ENCODE measurements around the gene BHLHA15. TPM values are rescaled to one million over a fixed set of nuclear protein-coding genes. Genes with fewer than 3 reads are reported as not detected.

BHLHA15 gene
- total and polyA plus RNA-seq, 4 donors, result 0.99 to 4.0 (median 2.8) TPM

- H3K36me3 ChIP-seq (ENCODE audit: control insufficient read depth, insufficient read depth, low read length), result peaks cover 87% of the 10 kb centered on the region
- H3K27me3 ChIP-seq (ENCODE audit: control insufficient read depth, insufficient read depth, low read length), result no peaks in the 10 kb centered on the region
- 88% methylated on average over 19 of the region's 21 CpGs for WGBS (ENCODE audit: insufficient coverage)
- no peaks in the 10 kb centered on the region for H3K4me1 ChIP-seq (ENCODE audit: control insufficient read depth, insufficient read depth, low read length)
- no peaks in the 10 kb centered on the region for H3K9me3 ChIP-seq (ENCODE audit: control insufficient read depth, insufficient read depth, low read length)
- H3K4me3 ChIP-seq (ENCODE audit: low read depth, low read length), result no peak overlapping the region
- H3K27ac ChIP-seq (ENCODE audit: low read depth, low read length), result no peak overlapping the region
- no peak for DNase-seq (ENCODE audit: low read depth in 4 of 6, low spot score in 6 of 6)
Measured at GRCh38 chr7:98223898-98224700, 12.9 kb downstream of the BHLHA15 start.

DNA sequence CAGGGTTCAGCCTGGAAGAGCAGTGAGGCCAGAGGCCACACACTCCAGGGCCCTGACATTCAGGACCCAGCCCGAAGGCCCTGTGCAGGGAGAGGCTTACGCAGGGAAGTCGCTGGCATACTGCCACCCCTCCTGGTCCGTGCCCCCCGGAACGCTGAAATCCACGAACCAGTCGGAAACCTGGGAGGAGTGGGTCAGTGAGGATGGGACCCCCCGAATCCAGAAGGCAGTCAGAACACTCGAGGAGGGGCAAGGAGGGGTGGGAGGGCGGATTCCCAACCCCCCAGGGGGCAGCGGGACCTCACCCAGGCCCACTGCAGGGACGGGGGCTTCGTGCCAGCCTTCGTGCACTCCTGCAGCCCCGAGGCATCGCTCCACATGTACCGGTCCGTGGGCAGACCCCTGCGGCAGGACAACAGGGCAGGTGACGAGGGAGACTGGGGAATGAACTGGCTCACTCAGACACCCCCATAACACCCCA, 13.5 kb downstream of the BHLHA15 start:
- Histone ChIP-seq H3K27ac (ENCODE audit: low read depth, low read length) (no peak overlapping the region), H3K27me3 (ENCODE audit: control insufficient read depth, insufficient read depth, low read length) (no peaks in the 10 kb centered on the region), H3K4me3 (ENCODE audit: low read depth, low read length) (no peak overlapping the region), H3K9me3 (ENCODE audit: control insufficient read depth, insufficient read depth, low read length) (no peaks in the 10 kb centered on the region), H3K36me3 (ENCODE audit: control insufficient read depth, insufficient read depth, low read length) (peaks cover 93% of the 10 kb centered on the region), H3K4me1 (ENCODE audit: control insufficient read depth, insufficient read depth, low read length) (no peaks in the 10 kb centered on the region)
- DNase-seq (ENCODE audit: low read depth in 4 of 6, low spot score in 6 of 6), result no peak
- WGBS (ENCODE audit: insufficient coverage), result 94% methylated on average over 17 of the region's 21 CpGs

- Histone ChIP-seq H3K4me1 (ENCODE audit: control insufficient read depth, insufficient read depth, low read length) (no peaks in the 10 kb centered on the region), H3K27ac (ENCODE audit: low read depth, low read length) (no peak overlapping the region), H3K27me3 (ENCODE audit: control insufficient read depth, insufficient read depth, low read length) (no peaks in the 10 kb centered on the region), H3K9me3 (ENCODE audit: control insufficient read depth, insufficient read depth, low read length) (no peaks in the 10 kb centered on the region), H3K4me3 (ENCODE audit: low read depth, low read length) (no peak overlapping the region), H3K36me3 (ENCODE audit: control insufficient read depth, insufficient read depth, low read length) (peaks cover 98% of the 10 kb centered on the region)
- WGBS (ENCODE audit: insufficient coverage), result 92% methylated on average over 13 of the region's 16 CpGs
- DNase-seq (ENCODE audit: low read depth in 4 of 6, low spot score in 6 of 6), result no peak
Measured at GRCh38 chr7:98225913-98226614, 14.8 kb downstream of the BHLHA15 start.

DNA sequence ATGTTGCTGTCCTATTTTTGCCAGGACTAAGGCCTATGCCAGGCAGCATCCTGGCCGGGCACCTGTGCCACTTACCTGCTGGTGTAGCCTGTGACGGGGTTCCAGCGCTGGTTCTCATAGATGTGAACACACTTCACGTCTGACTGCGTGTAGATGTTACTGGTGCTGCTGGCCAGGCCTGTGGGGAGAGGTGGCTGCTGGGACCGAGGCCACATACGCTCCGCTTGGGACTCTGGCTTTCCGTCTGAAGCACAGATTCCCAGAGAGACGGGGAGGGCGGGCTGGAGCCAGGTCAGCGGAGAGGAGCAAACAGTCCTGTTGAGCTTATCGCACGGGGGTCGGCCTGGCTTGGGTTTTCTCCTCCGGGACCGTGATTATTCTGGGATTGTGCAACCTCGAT, 16.7 kb downstream of the BHLHA15 start:
- Histone ChIP-seq H3K27me3 (ENCODE audit: control insufficient read depth, insufficient read depth, low read length) (no peaks in the 10 kb centered on the region), H3K4me3 (ENCODE audit: low read depth, low read length) (no peak overlapping the region), H3K27ac (ENCODE audit: low read depth, low read length) (no peak overlapping the region), H3K36me3 (ENCODE audit: control insufficient read depth, insufficient read depth, low read length) (peaks cover 98% of the 10 kb centered on the region), H3K9me3 (ENCODE audit: control insufficient read depth, insufficient read depth, low read length) (no peaks in the 10 kb centered on the region), H3K4me1 (ENCODE audit: control insufficient read depth, insufficient read depth, low read length) (no peaks in the 10 kb centered on the region)
- WGBS (ENCODE audit: insufficient coverage), result 89% methylated on average over 18 of the region's 18 CpGs
- DNase-seq (ENCODE audit: low read depth in 4 of 6, low spot score in 6 of 6), result no peak

DNA sequence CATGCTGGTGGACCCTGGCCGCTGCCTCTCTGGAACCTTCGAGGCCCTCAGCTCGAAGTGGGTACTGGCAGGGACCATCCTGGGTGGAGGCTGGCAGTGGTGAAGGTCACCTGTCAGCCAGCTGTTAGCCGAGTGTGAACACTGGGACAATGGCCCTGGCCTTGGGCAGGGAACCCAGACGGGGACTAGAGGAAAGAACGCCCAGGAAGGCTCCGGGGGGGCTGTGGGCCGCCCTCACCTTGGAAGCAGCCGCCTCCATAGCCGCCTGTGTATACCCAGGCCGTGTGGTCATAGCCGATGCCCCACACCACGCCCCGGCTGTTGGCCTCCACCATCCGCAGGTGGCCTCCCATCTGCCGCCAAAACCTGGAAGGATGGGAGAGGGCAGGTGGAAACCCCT, 17.6 kb downstream of the BHLHA15 start:
- DNase-seq (ENCODE audit: low read depth in 4 of 6, low spot score in 6 of 6), result no peak
- no peak overlapping the region for H3K27ac ChIP-seq (ENCODE audit: low read depth, low read length)
- 93% methylated on average over 16 of the region's 16 CpGs for WGBS (ENCODE audit: insufficient coverage)
- H3K4me3 ChIP-seq (ENCODE audit: low read depth, low read length), result no peak overlapping the region
- no peaks in the 10 kb centered on the region for H3K4me1 ChIP-seq (ENCODE audit: control insufficient read depth, insufficient read depth, low read length)
- peaks cover 99% of the 10 kb centered on the region for H3K36me3 ChIP-seq (ENCODE audit: control insufficient read depth, insufficient read depth, low read length)
- H3K9me3 ChIP-seq (ENCODE audit: control insufficient read depth, insufficient read depth, low read length), result no peaks in the 10 kb centered on the region
- H3K27me3 ChIP-seq (ENCODE audit: control insufficient read depth, insufficient read depth, low read length), result no peaks in the 10 kb centered on the region

DNA sequence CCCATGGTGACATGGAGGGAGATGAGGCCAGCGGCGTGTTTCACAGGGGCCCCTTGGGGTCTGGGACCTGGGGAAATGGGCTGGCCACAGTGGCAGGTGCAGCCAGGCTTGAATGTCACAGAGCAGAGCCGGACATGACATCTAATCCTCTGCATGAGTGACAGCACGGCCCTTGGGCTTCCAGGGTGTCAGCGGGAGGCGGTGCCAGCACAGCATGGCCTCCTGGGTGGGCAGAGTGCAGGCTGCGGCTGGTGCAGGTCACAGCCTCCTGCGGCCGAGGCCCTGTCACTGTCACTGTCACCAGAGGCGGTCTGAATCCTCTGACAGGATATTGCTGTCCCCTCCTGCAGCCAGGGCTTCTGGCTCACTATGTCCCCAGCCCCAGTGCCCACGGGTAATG, 18.2 kb downstream of the BHLHA15 start:
- peaks cover 98% of the 10 kb centered on the region for H3K36me3 ChIP-seq (ENCODE audit: control insufficient read depth, insufficient read depth, low read length)

DNA sequence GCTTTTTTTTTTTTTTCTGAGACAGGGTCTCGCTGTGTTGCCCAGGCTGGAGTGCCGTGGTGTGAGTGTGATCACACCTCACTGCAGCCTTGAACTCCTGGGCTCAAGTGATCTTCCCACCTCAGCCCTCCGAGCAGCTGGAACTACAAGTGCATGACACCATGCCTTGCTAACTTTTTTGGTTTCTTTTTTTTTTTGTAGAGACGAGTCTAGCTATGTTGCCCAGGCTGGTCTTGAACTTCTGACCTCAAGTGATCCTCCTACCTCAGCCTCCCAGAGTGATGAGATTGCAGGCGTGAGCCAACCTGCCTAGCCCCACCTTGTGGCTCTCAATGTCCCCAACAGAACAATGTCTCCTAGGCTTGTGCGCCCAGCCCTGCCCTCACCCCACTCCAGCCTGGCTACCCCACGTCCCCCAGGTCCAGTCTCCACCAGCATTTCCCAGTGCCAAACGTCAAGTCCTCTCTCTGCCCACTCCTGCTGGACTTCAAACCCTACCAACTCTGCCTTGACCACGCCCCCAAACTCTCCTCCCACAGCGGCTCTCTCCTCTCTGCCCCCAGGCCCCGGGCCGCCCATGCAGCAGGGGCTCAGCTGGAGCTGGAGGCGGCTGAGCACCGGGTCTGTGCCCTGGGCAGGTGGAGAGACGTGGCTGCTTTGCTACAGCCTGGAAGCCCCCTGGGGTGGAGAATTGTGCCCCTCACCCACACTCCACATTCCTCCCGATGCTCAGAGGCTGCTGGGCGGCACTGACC, 18.9 kb downstream of the BHLHA15 start:
- H3K9me3 ChIP-seq (ENCODE audit: control insufficient read depth, insufficient read depth, low read length), result no peaks in the 10 kb centered on the region
- no peaks in the 10 kb centered on the region for H3K4me1 ChIP-seq (ENCODE audit: control insufficient read depth, insufficient read depth, low read length)
- no peak overlapping the region for H3K27ac ChIP-seq (ENCODE audit: low read depth, low read length)
- no peak for DNase-seq (ENCODE audit: low read depth in 4 of 6, low spot score in 6 of 6)
- H3K4me3 ChIP-seq (ENCODE audit: low read depth, low read length), result no peak overlapping the region
- WGBS (ENCODE audit: insufficient coverage), result 74% methylated on average over 13 of the region's 17 CpGs
- peaks cover 98% of the 10 kb centered on the region for H3K36me3 ChIP-seq (ENCODE audit: control insufficient read depth, insufficient read depth, low read length)
- H3K27me3 ChIP-seq (ENCODE audit: control insufficient read depth, insufficient read depth, low read length), result no peaks in the 10 kb centered on the region

More for the DNA sequence above, 18.2 kb downstream of the BHLHA15 start:
- Histone ChIP-seq H3K4me1 (ENCODE audit: control insufficient read depth, insufficient read depth, low read length) (no peaks in the 10 kb centered on the region), H3K27ac (ENCODE audit: low read depth, low read length) (no peak overlapping the region), H3K4me3 (ENCODE audit: low read depth, low read length) (no peak overlapping the region), H3K9me3 (ENCODE audit: control insufficient read depth, insufficient read depth, low read length) (no peaks in the 10 kb centered on the region), H3K27me3 (ENCODE audit: control insufficient read depth, insufficient read depth, low read length) (no peaks in the 10 kb centered on the region)
- WGBS (ENCODE audit: insufficient coverage), result 92% methylated on average over 11 of the region's 11 CpGs
- no peak for DNase-seq (ENCODE audit: low read depth in 4 of 6, low spot score in 6 of 6)

- H3K9me3 ChIP-seq (ENCODE audit: control insufficient read depth, insufficient read depth, low read length), result no peaks in the 10 kb centered on the region
- H3K36me3 ChIP-seq (ENCODE audit: control insufficient read depth, insufficient read depth, low read length), result peaks cover 96% of the 10 kb centered on the region
- WGBS (ENCODE audit: insufficient coverage), result 93% methylated on average over 30 of the region's 30 CpGs
- H3K4me1 ChIP-seq (ENCODE audit: control insufficient read depth, insufficient read depth, low read length), result no peaks in the 10 kb centered on the region
- H3K27ac ChIP-seq (ENCODE audit: low read depth, low read length), result no peak overlapping the region
- no peak for DNase-seq (ENCODE audit: low read depth in 4 of 6, low spot score in 6 of 6)
- no peaks in the 10 kb centered on the region for H3K27me3 ChIP-seq (ENCODE audit: control insufficient read depth, insufficient read depth, low read length)
- H3K4me3 ChIP-seq (ENCODE audit: low read depth, low read length), result no peak overlapping the region
Measured at GRCh38 chr7:98230746-98231471, 19.7 kb downstream of the BHLHA15 start.
